GM18861 (cell line): ENCODE measurements around the gene IGSF3.
"Not testable (repeated sequence)": the region's sequence is repeated elsewhere in the genome, so short reads cannot be mapped to it uniquely, and the experiment has no call there.

Source experiments
- ATAC-seq: cut with Tn5 transposase; IDR thresholded peaks from one replicate; pipeline ENCODE4 v1.9.1; 2021; ENCODE audit not compliant: unreplicated experiment

Gene IGSF3

GRCh38 chr1:116664366-116664977 is 3.1 kb downstream of the IGSF3 start:
- ATAC-seq = no peak

- no peak for ATAC-seq
Measured at GRCh38 chr1:116663821-116664220, 3.7 kb downstream of the IGSF3 start.

GRCh38 chr1:116661633-116662032 is 5.9 kb downstream of the IGSF3 start:
- ATAC-seq = no peak

GRCh38 chr1:116658645-116659044 is 8.9 kb downstream of the IGSF3 start:
- not testable (repeated sequence) for ATAC-seq

GRCh38 chr1:116657836-116658235 is 9.7 kb downstream of the IGSF3 start:
- not testable (repeated sequence) for ATAC-seq

GRCh38 chr1:116654351-116654750 is 13.2 kb downstream of the IGSF3 start:
- ATAC-seq = no peak

GRCh38 chr1:116652598-116652997 is 14.9 kb downstream of the IGSF3 start:
- not testable (repeated sequence) for ATAC-seq

GRCh38 chr1:116650781-116651180 is 16.8 kb downstream of the IGSF3 start:
- not testable (repeated sequence) for ATAC-seq

- ATAC-seq = not testable (repeated sequence)
Measured at GRCh38 chr1:116649041-116649440, 18.5 kb downstream of the IGSF3 start.

- ATAC-seq = not testable (repeated sequence)
Measured at GRCh38 chr1:116648325-116648724, 19.2 kb downstream of the IGSF3 start.

GRCh38 chr1:116647186-116647585 is 20.3 kb downstream of the IGSF3 start:
- not testable (repeated sequence) for ATAC-seq

- not testable (repeated sequence) for ATAC-seq
Measured at GRCh38 chr1:116646673-116647170, 20.8 kb downstream of the IGSF3 start.

- ATAC-seq = not testable (repeated sequence)
Measured at GRCh38 chr1:116645802-116646672, 21.5 kb downstream of the IGSF3 start.

- ATAC-seq = not testable (repeated sequence)
Measured at GRCh38 chr1:116644993-116645392, 22.5 kb downstream of the IGSF3 start.

- ATAC-seq = not testable (repeated sequence)
Measured at GRCh38 chr1:116644096-116644495, 23.4 kb downstream of the IGSF3 start.

GRCh38 chr1:116643281-116643751 is 24.2 kb downstream of the IGSF3 start:
- ATAC-seq = not testable (repeated sequence)

GRCh38 chr1:116642311-116643280 is 24.9 kb downstream of the IGSF3 start:
- not testable (repeated sequence) for ATAC-seq

GRCh38 chr1:116637583-116637982 is 29.9 kb downstream of the IGSF3 start:
- not testable (repeated sequence) for ATAC-seq

GRCh38 chr1:116636584-116636983 is 30.9 kb downstream of the IGSF3 start:
- ATAC-seq = not testable (repeated sequence)

- ATAC-seq = not testable (repeated sequence)
Measured at GRCh38 chr1:116634386-116634785, 33.1 kb downstream of the IGSF3 start.
